Measurements from ENCODE around the gene STAB1.

Gene STAB1

GRCh38 chr3:52552089-52552488 is 57.0 kb downstream of the STAB1 start:
- no peak for DNase-seq (ENCODE audit: low read depth)
- H3K4me3 ChIP-seq (ENCODE audit: low read depth, low read length) = no peak overlapping the region
- no peak for TF ChIP-seq CTCF (IDR thresholded peaks at IDR 0.05; ENCODE audit: low read depth, low read length, missing control alignments)

- H3K4me3 ChIP-seq (ENCODE audit: low read depth, low read length) = no peak overlapping the region
- no peak for DNase-seq (ENCODE audit: low read depth)
- no peak for TF ChIP-seq CTCF (IDR thresholded peaks at IDR 0.05; ENCODE audit: low read depth, low read length, missing control alignments)
Measured at GRCh38 chr3:52554026-52554755, 59.1 kb downstream of the STAB1 start.

GRCh38 chr3:52555056-52555455 is 59.9 kb downstream of the STAB1 start:
- no peak for TF ChIP-seq CTCF (IDR thresholded peaks at IDR 0.05; ENCODE audit: low read depth, low read length, missing control alignments)
- no peak overlapping the region for H3K4me3 ChIP-seq (ENCODE audit: low read depth, low read length)
- DNase-seq (ENCODE audit: low read depth) = no peak

GRCh38 chr3:52557011-52557960 is 62.1 kb downstream of the STAB1 start:
- H3K4me3 ChIP-seq (ENCODE audit: low read depth, low read length) = no peak overlapping the region
- no peak for DNase-seq (ENCODE audit: low read depth)
- no peak for TF ChIP-seq CTCF (IDR thresholded peaks at IDR 0.05; ENCODE audit: low read depth, low read length, missing control alignments)

GRCh38 chr3:52558436-52558835 is 63.3 kb downstream of the STAB1 start:
- TF ChIP-seq CTCF (IDR thresholded peaks at IDR 0.05; ENCODE audit: low read depth, low read length, missing control alignments) = no peak
- no peak for DNase-seq (ENCODE audit: low read depth)
- no peak overlapping the region for H3K4me3 ChIP-seq (ENCODE audit: low read depth, low read length)

- H3K4me3 ChIP-seq (ENCODE audit: low read depth, low read length) = no peak overlapping the region
- TF ChIP-seq CTCF (IDR thresholded peaks at IDR 0.05; ENCODE audit: low read depth, low read length, missing control alignments) = no peak
- no peak for DNase-seq (ENCODE audit: low read depth)
Measured at GRCh38 chr3:52561028-52561747, 66.0 kb downstream of the STAB1 start.

All from GM12864 (cell line).